ENCODE measurements around the gene CD44.

Gene CD44

DNA sequence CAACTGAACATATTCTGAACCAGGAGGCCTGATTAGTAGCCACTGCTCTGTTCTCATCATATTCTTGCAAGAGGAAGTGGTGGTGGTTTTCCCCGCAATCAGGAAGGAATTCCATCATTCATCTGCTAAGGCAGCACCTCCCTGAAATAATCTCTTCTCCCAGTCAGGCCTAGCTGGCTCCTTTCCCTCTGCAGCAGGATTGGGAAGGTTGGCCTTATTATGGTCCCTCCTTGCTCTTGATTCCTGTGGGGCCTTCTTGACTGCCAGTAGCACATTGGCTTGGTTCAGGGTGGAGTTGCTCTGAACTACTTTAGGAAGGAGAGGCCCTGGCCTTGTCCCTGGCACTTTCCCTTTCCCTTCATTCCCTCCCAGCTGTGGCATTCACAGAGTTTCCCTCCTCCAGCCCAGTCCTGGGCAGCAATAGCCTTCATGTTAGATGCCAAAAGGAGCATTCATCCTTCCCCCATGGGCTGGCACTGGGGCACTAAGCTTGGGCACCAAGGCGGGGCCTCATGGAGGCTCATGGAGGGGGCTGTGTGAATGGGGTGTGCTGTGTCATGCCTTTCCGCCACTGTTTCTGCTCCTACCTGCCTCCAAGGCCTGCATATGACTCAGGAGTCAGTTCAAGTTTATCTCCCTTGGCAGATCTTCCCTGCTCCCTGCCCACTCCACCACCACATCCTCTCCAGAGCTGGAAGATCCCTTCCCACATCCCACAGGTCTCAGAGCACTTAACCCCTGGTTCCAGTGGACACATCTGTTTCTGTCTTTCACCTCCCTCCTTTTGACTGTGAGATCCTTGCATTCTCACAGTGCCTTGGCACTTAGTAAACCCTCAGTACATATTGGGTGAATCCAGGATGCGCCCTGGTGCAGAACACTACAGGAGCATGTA lies 27.6 kb upstream of the CD44 start:
- Histone ChIP-seq H3K36me3 (ENCODE audit: control insufficient read depth in 5 of 5, insufficient read depth in 5 of 5, low read length in 5 of 5) (no peaks in the 10 kb centered on the region), H3K4me1 (ENCODE audit: control insufficient read depth in 5 of 5, insufficient read depth in 5 of 5, low read length in 5 of 5) (peaks cover 4 to 31% (median 13%) of the 10 kb centered on the region in 5 donors), H3K9ac (ENCODE audit: low read length in 5 of 5) (no peak overlapping the region), H3K27me3 (ENCODE audit: control insufficient read depth in 5 of 5, insufficient read depth in 4 of 5, low read length in 5 of 5) (peaks cover 0 to 2% (median 0%) of the 10 kb centered on the region in 5 donors), H3K4me3 (ENCODE audit: low read depth in 1 of 5, low read length in 5 of 5) (no peak overlapping the region), H3K9me3 (ENCODE audit: control insufficient read depth in 5 of 5, low read length in 5 of 5) (no peaks in the 10 kb centered on the region), H3K27ac (ENCODE audit: low read depth, low read length) (no peak overlapping the region)

GRCh38 chr11:35112056-35112845 lies 26.7 kb upstream of the CD44 start:
- no peak overlapping the region for H3K9ac ChIP-seq (ENCODE audit: low read length in 5 of 5)
- peaks cover 0 to 2% (median 0%) of the 10 kb centered on the region in 5 donors for H3K27me3 ChIP-seq (ENCODE audit: control insufficient read depth in 5 of 5, insufficient read depth in 4 of 5, low read length in 5 of 5)
- H3K36me3 ChIP-seq (ENCODE audit: control insufficient read depth in 5 of 5, insufficient read depth in 5 of 5, low read length in 5 of 5): no peaks in the 10 kb centered on the region
- no peaks in the 10 kb centered on the region for H3K9me3 ChIP-seq (ENCODE audit: control insufficient read depth in 5 of 5, low read length in 5 of 5)
- H3K27ac ChIP-seq (ENCODE audit: low read depth, low read length): no peak overlapping the region
- peaks cover 7 to 32% (median 13%) of the 10 kb centered on the region in 5 donors for H3K4me1 ChIP-seq (ENCODE audit: control insufficient read depth in 5 of 5, insufficient read depth in 5 of 5, low read length in 5 of 5)
- no peak overlapping the region for H3K4me3 ChIP-seq (ENCODE audit: low read depth in 1 of 5, low read length in 5 of 5)

DNA sequence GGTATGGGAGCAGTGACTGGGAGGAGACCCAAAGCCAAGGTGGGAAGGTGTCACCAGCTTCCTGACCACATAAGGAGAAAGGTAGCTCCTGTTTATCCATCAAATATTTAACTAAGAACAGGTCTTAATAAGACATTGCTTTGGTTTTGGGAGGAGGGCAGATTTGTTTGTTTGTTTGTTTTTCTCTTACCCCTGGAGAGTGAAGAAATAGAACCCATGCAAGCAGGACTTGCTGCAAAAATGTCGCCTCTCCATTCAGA lies 26.2 kb upstream of the CD44 start:
- Histone ChIP-seq H3K27me3 (ENCODE audit: control insufficient read depth in 5 of 5, insufficient read depth in 4 of 5, low read length in 5 of 5) (peaks cover 0 to 2% (median 0%) of the 10 kb centered on the region in 5 donors), H3K4me1 (ENCODE audit: control insufficient read depth in 5 of 5, insufficient read depth in 5 of 5, low read length in 5 of 5) (peaks cover 7 to 36% (median 13%) of the 10 kb centered on the region in 5 donors), H3K27ac (ENCODE audit: low read depth, low read length) (no peak overlapping the region), H3K9ac (ENCODE audit: low read length in 5 of 5) (no peak overlapping the region), H3K36me3 (ENCODE audit: control insufficient read depth in 5 of 5, insufficient read depth in 5 of 5, low read length in 5 of 5) (no peaks in the 10 kb centered on the region), H3K9me3 (ENCODE audit: control insufficient read depth in 5 of 5, low read length in 5 of 5) (no peaks in the 10 kb centered on the region), H3K4me3 (ENCODE audit: low read depth in 1 of 5, low read length in 5 of 5) (no peak overlapping the region)

GRCh38 chr11:35114906-35115687 lies 23.9 kb upstream of the CD44 start:
- no peaks in the 10 kb centered on the region for H3K36me3 ChIP-seq (ENCODE audit: control insufficient read depth in 5 of 5, insufficient read depth in 5 of 5, low read length in 5 of 5)
- no peak overlapping the region for H3K27ac ChIP-seq (ENCODE audit: low read depth, low read length)
- H3K4me1 ChIP-seq (ENCODE audit: control insufficient read depth in 5 of 5, insufficient read depth in 5 of 5, low read length in 5 of 5): peaks cover 7 to 36% (median 13%) of the 10 kb centered on the region in 5 donors
- H3K9ac ChIP-seq (ENCODE audit: low read length in 5 of 5): no peak overlapping the region
- no peaks in the 10 kb centered on the region for H3K9me3 ChIP-seq (ENCODE audit: control insufficient read depth in 5 of 5, low read length in 5 of 5)
- H3K4me3 ChIP-seq (ENCODE audit: low read depth in 1 of 5, low read length in 5 of 5): no peak overlapping the region
- H3K27me3 ChIP-seq (ENCODE audit: control insufficient read depth in 5 of 5, insufficient read depth in 4 of 5, low read length in 5 of 5): peaks cover 0 to 2% (median 0%) of the 10 kb centered on the region in 5 donors

GRCh38 chr11:35115688-35116030 lies 23.3 kb upstream of the CD44 start:
- Histone ChIP-seq H3K27me3 (ENCODE audit: control insufficient read depth in 5 of 5, insufficient read depth in 4 of 5, low read length in 5 of 5) (peaks cover 0 to 2% (median 0%) of the 10 kb centered on the region in 5 donors), H3K9ac (ENCODE audit: low read length in 5 of 5) (no peak overlapping the region), H3K36me3 (ENCODE audit: control insufficient read depth in 5 of 5, insufficient read depth in 5 of 5, low read length in 5 of 5) (no peaks in the 10 kb centered on the region), H3K4me3 (ENCODE audit: low read depth in 1 of 5, low read length in 5 of 5) (no peak overlapping the region), H3K27ac (ENCODE audit: low read depth, low read length) (no peak overlapping the region), H3K9me3 (ENCODE audit: control insufficient read depth in 5 of 5, low read length in 5 of 5) (no peaks in the 10 kb centered on the region), H3K4me1 (ENCODE audit: control insufficient read depth in 5 of 5, insufficient read depth in 5 of 5, low read length in 5 of 5) (peaks cover 7 to 34% (median 13%) of the 10 kb centered on the region in 5 donors)

- Histone ChIP-seq H3K36me3 (ENCODE audit: control insufficient read depth in 5 of 5, insufficient read depth in 5 of 5, low read length in 5 of 5) (no peaks in the 10 kb centered on the region), H3K27ac (ENCODE audit: low read depth, low read length) (no peak overlapping the region), H3K4me1 (ENCODE audit: control insufficient read depth in 5 of 5, insufficient read depth in 5 of 5, low read length in 5 of 5) (peaks cover 4 to 28% (median 9%) of the 10 kb centered on the region in 5 donors), H3K27me3 (ENCODE audit: control insufficient read depth in 5 of 5, insufficient read depth in 4 of 5, low read length in 5 of 5) (peaks cover 0 to 2% (median 0%) of the 10 kb centered on the region in 5 donors), H3K4me3 (ENCODE audit: low read depth in 1 of 5, low read length in 5 of 5) (no peak overlapping the region), H3K9me3 (ENCODE audit: control insufficient read depth in 5 of 5, low read length in 5 of 5) (no peaks in the 10 kb centered on the region), H3K9ac (ENCODE audit: low read length in 5 of 5) (no peak overlapping the region)
Measured at GRCh38 chr11:35116245-35116644, 22.7 kb upstream of the CD44 start.

DNA sequence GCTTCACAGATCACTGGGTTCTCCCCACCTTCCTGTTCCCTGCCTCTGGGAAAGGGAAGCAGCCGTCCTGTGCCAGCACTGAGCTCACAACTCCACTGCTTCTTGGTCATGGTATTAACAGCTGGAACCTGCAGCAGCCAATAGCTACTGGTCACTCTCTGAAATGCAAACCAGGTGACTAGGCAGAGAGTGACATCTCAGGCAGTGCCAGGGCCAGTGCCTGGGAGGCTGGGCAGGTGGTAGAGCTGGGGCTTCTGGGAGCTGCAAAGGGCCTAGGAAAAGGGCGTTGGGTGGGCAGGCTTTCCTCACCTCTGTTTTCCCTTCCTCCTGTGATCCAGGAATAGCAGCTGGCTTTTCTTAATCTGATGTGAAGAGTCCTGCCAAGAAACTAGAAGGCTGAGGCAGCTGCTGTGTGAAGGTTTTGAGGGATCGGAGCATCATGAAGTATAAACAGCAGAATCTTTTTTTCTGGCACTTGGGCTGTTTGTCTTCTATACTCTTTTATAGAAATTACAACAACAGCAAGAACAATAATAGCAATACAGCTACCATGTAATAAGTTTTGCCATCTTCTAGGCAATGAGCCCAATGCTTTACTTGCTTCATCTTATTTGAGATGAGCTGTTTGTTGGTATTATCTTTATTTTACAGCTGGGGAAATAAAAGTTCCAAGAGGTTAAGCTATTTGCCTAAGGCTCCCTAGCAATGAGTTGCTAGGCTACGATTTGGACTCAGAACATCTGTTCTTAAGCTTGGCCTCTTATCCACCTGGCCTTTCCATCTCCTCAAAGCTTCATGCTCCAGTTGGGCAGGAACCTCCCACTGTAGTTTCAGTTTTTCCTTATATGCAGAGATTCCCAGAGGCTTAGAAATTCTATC lies 22.0 kb upstream of the CD44 start:
- no peaks in the 10 kb centered on the region for H3K36me3 ChIP-seq (ENCODE audit: control insufficient read depth in 5 of 5, insufficient read depth in 5 of 5, low read length in 5 of 5)
- H3K9me3 ChIP-seq (ENCODE audit: control insufficient read depth in 5 of 5, low read length in 5 of 5): no peaks in the 10 kb centered on the region
- H3K9ac ChIP-seq (ENCODE audit: low read length in 5 of 5): no peak overlapping the region
- H3K4me3 ChIP-seq (ENCODE audit: low read depth in 1 of 5, low read length in 5 of 5): no peak overlapping the region
- H3K4me1 ChIP-seq (ENCODE audit: control insufficient read depth in 5 of 5, insufficient read depth in 5 of 5, low read length in 5 of 5): peaks cover 0 to 21% (median 4%) of the 10 kb centered on the region in 5 donors
- no peak overlapping the region for H3K27ac ChIP-seq (ENCODE audit: low read depth, low read length)
- peaks cover 0 to 1% (median 0%) of the 10 kb centered on the region in 5 donors for H3K27me3 ChIP-seq (ENCODE audit: control insufficient read depth in 5 of 5, insufficient read depth in 4 of 5, low read length in 5 of 5)

DNA sequence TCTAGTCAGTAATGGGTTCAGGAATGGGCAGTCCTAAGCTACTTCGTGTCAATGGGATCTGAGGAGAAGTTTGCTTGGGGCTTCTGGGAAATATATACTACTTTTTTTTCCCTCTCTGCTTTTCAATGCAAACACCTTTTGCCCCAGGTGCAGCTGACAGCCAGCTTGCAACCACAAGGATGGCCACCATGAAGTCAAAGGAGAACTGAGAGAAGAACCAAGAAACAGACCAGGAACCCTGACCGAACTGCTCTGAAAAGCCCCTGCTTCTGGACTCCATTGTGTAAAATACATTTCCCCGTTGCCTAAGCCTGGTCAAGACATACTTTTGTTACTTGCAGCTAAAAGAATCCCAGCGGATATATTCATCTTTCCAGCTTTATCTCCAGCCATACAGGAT lies 20.1 kb upstream of the CD44 start:
- no peaks in the 10 kb centered on the region for H3K36me3 ChIP-seq (ENCODE audit: control insufficient read depth in 5 of 5, insufficient read depth in 5 of 5, low read length in 5 of 5)

GRCh38 chr11:35121326-35121865 lies 17.6 kb upstream of the CD44 start:
- Histone ChIP-seq H3K9me3 (ENCODE audit: control insufficient read depth in 5 of 5, low read length in 5 of 5) (no peaks in the 10 kb centered on the region), H3K27ac (ENCODE audit: low read depth, low read length) (no peak overlapping the region), H3K36me3 (ENCODE audit: control insufficient read depth in 5 of 5, insufficient read depth in 5 of 5, low read length in 5 of 5) (no peaks in the 10 kb centered on the region), H3K27me3 (ENCODE audit: control insufficient read depth in 5 of 5, insufficient read depth in 4 of 5, low read length in 5 of 5) (no peaks in the 10 kb centered on the region), H3K9ac (ENCODE audit: low read length in 5 of 5) (no peak overlapping the region), H3K4me3 (ENCODE audit: low read depth in 1 of 5, low read length in 5 of 5) (no peak overlapping the region), H3K4me1 (ENCODE audit: control insufficient read depth in 5 of 5, insufficient read depth in 5 of 5, low read length in 5 of 5) (peaks cover 0 to 13% (median 3%) of the 10 kb centered on the region in 5 donors)

More for the DNA sequence above, 20.1 kb upstream of the CD44 start:
- no peak overlapping the region for H3K4me3 ChIP-seq (ENCODE audit: low read depth in 1 of 5, low read length in 5 of 5)
- H3K27me3 ChIP-seq (ENCODE audit: control insufficient read depth in 5 of 5, insufficient read depth in 4 of 5, low read length in 5 of 5): no peaks in the 10 kb centered on the region
- no peak overlapping the region for H3K9ac ChIP-seq (ENCODE audit: low read length in 5 of 5)
- H3K9me3 ChIP-seq (ENCODE audit: control insufficient read depth in 5 of 5, low read length in 5 of 5): no peaks in the 10 kb centered on the region
- H3K4me1 ChIP-seq (ENCODE audit: control insufficient read depth in 5 of 5, insufficient read depth in 5 of 5, low read length in 5 of 5): peaks cover 0 to 18% (median 4%) of the 10 kb centered on the region in 5 donors
- H3K27ac ChIP-seq (ENCODE audit: low read depth, low read length): no peak overlapping the region

Measured in subcutaneous abdominal adipose tissue (tissue), 5 donors.